Astrocyte (in vitro differentiated cells and primary cell): Measurements from ENCODE around the gene LRRC26. TPM values are rescaled to one million over a fixed set of nuclear protein-coding genes. Genes with fewer than 3 reads are reported as not detected.

Source experiments
- DNase-seq: peaks from one replicate; pipeline ENCODE4 v3.0.0-alpha.2; 2010; ENCODE audit warnings: low read depth
- FAIRE-seq: peaks from 2 replicates; lab custom pipeline; 2011; peaks lifted over from hg19 to GRCh38; lab: Jason Lieb, UNC
- H2AFZ ChIP-seq: 2 replicates; pipeline ENCODE4 v1.6.0; 2012; ENCODE audit warnings: low read depth, low read length, inconsistent platforms
- H3K27ac ChIP-seq: 2 replicates; pipeline ENCODE4 v1.5.1; 2011; ENCODE audit warnings: low read depth, low read length, inconsistent platforms
- H3K27me3 ChIP-seq: 2 replicates; pipeline ENCODE4 v1.6.0; 2011; ENCODE audit warnings: low read length, inconsistent platforms; ENCODE audit not compliant: insufficient read depth
- H3K36me3 ChIP-seq: 2 replicates; pipeline ENCODE4 v1.5.1; 2011; ENCODE audit warnings: low read length, inconsistent platforms; ENCODE audit not compliant: insufficient read depth
- H3K4me1 ChIP-seq: 2 replicates; pipeline ENCODE4 v1.5.1; 2011; ENCODE audit warnings: low read length, inconsistent platforms; ENCODE audit not compliant: insufficient read depth
- H3K4me2 ChIP-seq: 2 replicates; pipeline ENCODE4 v1.6.0; 2012; ENCODE audit warnings: low read length, inconsistent platforms
- H3K4me3 ChIP-seq: 2 replicates; pipeline ENCODE4 v1.5.1; 2011; ENCODE audit warnings: low read depth, mild to moderate bottlenecking, low read length, inconsistent platforms; ENCODE audit not compliant: insufficient read depth
- H3K79me2 ChIP-seq: 2 replicates; pipeline ENCODE4 v1.6.0; 2012; ENCODE audit warnings: mild to moderate bottlenecking, low read length, inconsistent platforms; ENCODE audit not compliant: insufficient read depth
- H3K9ac ChIP-seq: 2 replicates; pipeline ENCODE4 v1.6.0; 2012; ENCODE audit warnings: mild to moderate bottlenecking, low read length, inconsistent platforms
- H3K9me3 ChIP-seq: 2 replicates; pipeline ENCODE4 v1.5.1; 2012; ENCODE audit warnings: low read depth, mild to moderate bottlenecking, low read length, inconsistent platforms; ENCODE audit not compliant: insufficient read depth
- H4K20me1 ChIP-seq: 2 replicates; pipeline ENCODE4 v1.6.0; 2012; ENCODE audit warnings: low read length, inconsistent platforms; ENCODE audit not compliant: insufficient read depth
- H3K27ac Mint-ChIP-seq: one replicate; pipeline ENCODE4 v1.8.0; 2021; ENCODE audit warnings: mild to moderate bottlenecking, mixed read lengths; ENCODE audit not compliant: unreplicated experiment
- H3K27me3 Mint-ChIP-seq: one replicate; pipeline ENCODE4 v1.8.0; 2021; ENCODE audit warnings: low read depth, mixed read lengths; ENCODE audit not compliant: unreplicated experiment
- H3K36me3 Mint-ChIP-seq: one replicate; pipeline ENCODE4 v1.8.0; 2021; ENCODE audit warnings: low read depth, mixed read lengths; ENCODE audit not compliant: unreplicated experiment
- H3K4me1 Mint-ChIP-seq: one replicate; pipeline ENCODE4 v1.8.0; 2021; ENCODE audit warnings: low read depth, mixed read lengths; ENCODE audit not compliant: unreplicated experiment
- H3K4me3 Mint-ChIP-seq: one replicate; pipeline ENCODE4 v1.8.0; 2021; ENCODE audit warnings: mild to moderate bottlenecking, moderate library complexity, mixed read lengths; ENCODE audit not compliant: unreplicated experiment
- H3K9me3 Mint-ChIP-seq: one replicate; pipeline ENCODE4 v1.8.0; 2021; ENCODE audit warnings: mild to moderate bottlenecking, mixed read lengths; ENCODE audit not compliant: unreplicated experiment
- CTCF ChIP-seq: IDR thresholded peaks from 2 replicates; pipeline ENCODE4 v1.5.1; 2011; ENCODE audit warnings: low read depth, mild to moderate bottlenecking, inconsistent platforms, low read length, moderate library complexity; ENCODE audit not compliant: insufficient read depth
- EZH2 ChIP-seq: IDR thresholded peaks from 2 replicates; pipeline ENCODE4 v1.6.1; 2012; ENCODE audit warnings: mild to moderate bottlenecking, low read length, inconsistent platforms; ENCODE audit not compliant: insufficient read depth
- total RNA-seq: library from RNA; stranded (reverse); gene quantifications from 2 replicates; pipeline ENCODE4 v1.2.1, GENCODE V29; 2021

LRRC26 gene
- total RNA-seq, 1 donor from 2014 or later: not detected

DNA sequence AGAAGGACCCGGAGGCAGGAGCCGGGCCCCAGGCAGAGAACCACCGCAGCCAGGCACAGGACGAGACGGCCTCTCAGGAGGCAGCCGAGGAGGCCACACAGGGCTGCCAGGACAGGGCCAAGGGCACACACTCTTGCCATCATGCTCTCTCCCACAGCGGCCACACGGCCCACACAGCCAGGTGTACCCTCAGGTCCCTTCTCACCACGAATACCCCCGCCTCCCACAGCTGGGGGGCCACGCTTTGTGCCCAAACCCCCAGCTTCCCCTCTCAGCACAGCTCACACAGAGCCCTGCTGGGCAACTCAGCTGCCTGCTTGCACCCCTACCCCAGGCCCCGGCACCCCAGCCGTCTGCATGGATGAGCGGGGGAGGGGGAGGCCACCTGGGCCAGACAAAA, 23.9 kb upstream of the LRRC26 start:
- no peaks in the 10 kb centered on the region for H3K9me3 ChIP-seq
- Mint-ChIP-seq H3K4me3 (no peak overlapping the region), H3K36me3 (no peaks in the 10 kb centered on the region), H3K27me3 (no peaks in the 10 kb centered on the region), H3K27ac (no peak overlapping the region), H3K4me1 (peaks cover 11% of the 10 kb centered on the region), H3K9me3 (no peaks in the 10 kb centered on the region)
- H3K4me2 ChIP-seq: no peak overlapping the region
- no peak overlapping the region for H3K27ac ChIP-seq
- H3K4me1 ChIP-seq: peaks cover 19% of the 10 kb centered on the region
- H3K79me2 ChIP-seq: peaks cover 78% of the 10 kb centered on the region
- no peak overlapping the region for H2AFZ ChIP-seq
- no peaks in the 10 kb centered on the region for H3K27me3 ChIP-seq
- H3K9ac ChIP-seq: no peak overlapping the region
- FAIRE-seq (no peak), DNase-seq (no peak)
- H3K4me3 ChIP-seq: no peak overlapping the region
- no peak for TF ChIP-seq CTCF
- no peak for TF ChIP-seq EZH2
- no peaks in the 10 kb centered on the region for H3K36me3 ChIP-seq
- peaks cover 89% of the 10 kb centered on the region for H4K20me1 ChIP-seq

- Histone ChIP-seq H3K9ac (no peak overlapping the region), H3K36me3 (no peaks in the 10 kb centered on the region), H3K27me3 (no peaks in the 10 kb centered on the region), H3K4me1 (peaks cover 11% of the 10 kb centered on the region), H2AFZ (no peak overlapping the region), H3K27ac (no peak overlapping the region), H3K4me3 (no peak overlapping the region), H3K79me2 (peaks cover 74% of the 10 kb centered on the region), H3K4me2 (no peak overlapping the region), H3K9me3 (no peaks in the 10 kb centered on the region), H4K20me1 (peaks cover 79% of the 10 kb centered on the region)
- no peak for FAIRE-seq
- no peak for DNase-seq
- H3K27me3 Mint-ChIP-seq: no peaks in the 10 kb centered on the region
- no peak overlapping the region for H3K27ac Mint-ChIP-seq
- H3K9me3 Mint-ChIP-seq: no peaks in the 10 kb centered on the region
- no peak for TF ChIP-seq CTCF
- no peak for TF ChIP-seq EZH2
- peaks cover 10% of the 10 kb centered on the region for H3K4me1 Mint-ChIP-seq
- no peaks in the 10 kb centered on the region for H3K36me3 Mint-ChIP-seq
- no peak overlapping the region for H3K4me3 Mint-ChIP-seq
These were observed 23.0 kb upstream of the LRRC26 start for GRCh38 chr9:137192859-137193258.

DNA sequence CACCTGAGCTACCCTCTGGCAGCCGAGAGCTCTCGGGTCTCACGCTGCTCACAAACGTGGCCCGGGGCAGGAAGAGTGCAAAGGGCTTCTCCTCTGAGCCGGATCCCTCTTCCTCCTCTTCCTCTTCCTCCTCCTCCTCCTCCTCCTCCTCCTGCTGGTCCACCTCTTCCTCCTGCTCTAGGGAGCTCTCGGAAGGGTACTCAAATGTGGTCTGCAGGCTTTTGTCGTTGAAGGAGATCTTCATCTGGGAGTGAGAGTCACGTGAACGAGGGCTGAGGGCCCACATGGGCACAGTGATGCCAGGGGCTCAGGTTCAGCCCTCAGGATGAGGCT, 22.6 kb upstream of the LRRC26 start:
- no peaks in the 10 kb centered on the region for H3K36me3 Mint-ChIP-seq

More for the DNA sequence above, 22.6 kb upstream of the LRRC26 start:
- Mint-ChIP-seq H3K4me3 (no peak overlapping the region), H3K27me3 (no peaks in the 10 kb centered on the region), H3K9me3 (no peaks in the 10 kb centered on the region), H3K27ac (no peak overlapping the region), H3K4me1 (peaks cover 13% of the 10 kb centered on the region)
- Histone ChIP-seq H3K36me3 (no peaks in the 10 kb centered on the region), H3K27ac (no peak overlapping the region), H3K9ac (no peak overlapping the region), H3K27me3 (no peaks in the 10 kb centered on the region), H3K9me3 (no peaks in the 10 kb centered on the region), H3K79me2 (peaks cover 74% of the 10 kb centered on the region), H4K20me1 (peaks cover 77% of the 10 kb centered on the region), H2AFZ (no peak overlapping the region), H3K4me1 (peaks cover 16% of the 10 kb centered on the region), H3K4me2 (no peak overlapping the region), H3K4me3 (no peak overlapping the region)
- DNase-seq (no peak), FAIRE-seq (no peak)
- TF ChIP-seq EZH2: no peak
- no peak for TF ChIP-seq CTCF
